Stimulated activated CD8-positive, alpha-beta memory T cell treated with anti-CD3 and anti-CD28 coated beads, Interleukin-15, amount 100 ng/mL, for 4 hours (primary cell): ENCODE measurements around the gene UNC79.
"Not testable (repeated sequence)": the region's sequence is repeated elsewhere in the genome, so short reads cannot be mapped to it uniquely, and the experiment has no call there.

Source experiments
- DNase-seq, 2 donors: peaks; one replicate each; pipeline ENCODE4 v3.0.0-alpha.2; 2020; ENCODE audit warnings: low read depth in 2 of 2

UNC79 gene

GRCh38 chr14:93493054-93493453 is 62.3 kb downstream of the UNC79 start:
- DNase-seq: no peak

- DNase-seq: not testable (repeated sequence)
These were observed 62.9 kb downstream of the UNC79 start for GRCh38 chr14:93493622-93494021.

GRCh38 chr14:93496856-93497741 is 66.4 kb downstream of the UNC79 start:
- no peak for DNase-seq

GRCh38 chr14:93510056-93510455 is 79.3 kb downstream of the UNC79 start:
- no peak for DNase-seq

GRCh38 chr14:93511001-93511400 is 80.3 kb downstream of the UNC79 start:
- DNase-seq: no peak

- DNase-seq: no peak
These were observed 89.4 kb downstream of the UNC79 start for GRCh38 chr14:93520053-93520607.

- no peak for DNase-seq
These were observed 91.5 kb downstream of the UNC79 start for GRCh38 chr14:93522221-93522620.

- not testable (repeated sequence) for DNase-seq
These were observed 94.5 kb downstream of the UNC79 start for GRCh38 chr14:93525216-93525615.

GRCh38 chr14:93525696-93526451 is 95.1 kb downstream of the UNC79 start:
- DNase-seq: no peak

GRCh38 chr14:93527203-93527607 is 96.5 kb downstream of the UNC79 start:
- DNase-seq: no peak

GRCh38 chr14:93528884-93529558 is 98.3 kb downstream of the UNC79 start:
- no peak for DNase-seq

- DNase-seq: no peak
These were observed 100.9 kb downstream of the UNC79 start for GRCh38 chr14:93531644-93532043.

- DNase-seq: no peak
These were observed 101.8 kb downstream of the UNC79 start for GRCh38 chr14:93532541-93532940.

- no peak for DNase-seq
These were observed 102.7 kb downstream of the UNC79 start for GRCh38 chr14:93533437-93533836.

GRCh38 chr14:93533842-93534241 is 103.1 kb downstream of the UNC79 start:
- no peak for DNase-seq

GRCh38 chr14:93535537-93535936 is 104.8 kb downstream of the UNC79 start:
- no peak for DNase-seq

- no peak for DNase-seq
These were observed 106.2 kb downstream of the UNC79 start for GRCh38 chr14:93536945-93537344.

GRCh38 chr14:93537951-93538350 is 107.2 kb downstream of the UNC79 start:
- DNase-seq: no peak

GRCh38 chr14:93538413-93538812 is 107.7 kb downstream of the UNC79 start:
- no peak for DNase-seq

GRCh38 chr14:93540235-93540634 is 109.5 kb downstream of the UNC79 start:
- DNase-seq: no peak

- no peak for DNase-seq
These were observed 113.0 kb downstream of the UNC79 start for GRCh38 chr14:93543766-93544165.

- no peak for DNase-seq
These were observed 113.5 kb downstream of the UNC79 start for GRCh38 chr14:93544212-93544611.
